Smooth muscle cell (in vitro differentiated cells): Measurements from ENCODE around the gene PPP1R14C. TPM values are rescaled to one million over a fixed set of nuclear protein-coding genes. Genes with fewer than 3 reads are reported as not detected.

ENCODE experiments used
- DNase-seq: peaks from one replicate; lab custom pipeline; 2025; ENCODE audit not compliant: unreplicated experiment; lab: John Stamatoyannopoulos, UW
- H2AFZ ChIP-seq: fragments of 200-600 bp; sonication (generic); 2 replicates; pipeline ENCODE4 v1.6.0; 2016; ENCODE audit warnings: antibody characterized with exemption, low read depth, mild to moderate bottlenecking
- H3F3A ChIP-seq: fragments of 200-600 bp; sonication (generic); 2 replicates; pipeline ENCODE4 v1.6.0; 2017; ENCODE audit warnings: antibody characterized with exemption, low read depth
- H3K27ac ChIP-seq: fragments of 200-600 bp; sonication (generic); 2 replicates; pipeline ENCODE4 v1.5.1; 2016; ENCODE audit warnings: low read depth, mild to moderate bottlenecking
- H3K27me3 ChIP-seq: fragments of 200-600 bp; sonication (generic); 2 replicates; pipeline ENCODE4 v1.6.1; 2016; ENCODE audit warnings: low read depth, mild to moderate bottlenecking
- H3K36me3 ChIP-seq: fragments of 200-600 bp; sonication (generic); 2 replicates; pipeline ENCODE4 v1.5.1; 2016; ENCODE audit warnings: low read depth
- H3K4me1 ChIP-seq: fragments of 200-600 bp; sonication (generic); 2 replicates; pipeline ENCODE4 v1.5.1; 2016; ENCODE audit warnings: low read depth
- H3K4me2 ChIP-seq: fragments of 200-600 bp; sonication (generic); 2 replicates; pipeline ENCODE4 v1.6.0; 2016; ENCODE audit warnings: mild to moderate bottlenecking
- H3K4me3 ChIP-seq: fragments of 200-600 bp; sonication (generic); 2 replicates; pipeline ENCODE4 v1.5.1; 2016; ENCODE audit warnings: mild to moderate bottlenecking
- H3K79me2 ChIP-seq: fragments of 200-600 bp; sonication (generic); 2 replicates; pipeline ENCODE4 v1.6.0; 2016; ENCODE audit warnings: low read depth, mild to moderate bottlenecking
- H3K9ac ChIP-seq: fragments of 200-600 bp; sonication (generic); 2 replicates; pipeline ENCODE4 v1.6.0; 2016; ENCODE audit warnings: low read depth
- H3K9me3 ChIP-seq: fragments of 200-600 bp; sonication (generic); replicated peaks from 2 replicates; pipeline ENCODE4 v1.5.1; 2016; ENCODE audit warnings: low read depth
- H4K20me1 ChIP-seq: fragments of 200-600 bp; sonication (generic); 2 replicates; pipeline ENCODE4 v1.6.0; 2016; ENCODE audit warnings: low read depth
- CTCF ChIP-seq: fragments of 200-600 bp; sonication (generic); IDR thresholded peaks from 2 replicates; pipeline ENCODE4 v1.5.1; 2017; ENCODE audit warnings: borderline replicate concordance, mild to moderate bottlenecking, antibody characterized with exemption; ENCODE audit not compliant: insufficient read depth, poor library complexity, severe bottlenecking
- WGBS: methylation state at CpG from one replicate; pipeline ENCODE4 v1.1.7; 2016; ENCODE audit warnings: low lambda C conversion rate; 5-methylcytosine and 5-hydroxymethylcytosine counted together
- polyA plus RNA-seq: library from polyadenylated mRNA; unstranded; fragments of >200 nt; fragmentation: Nextera tagmentation; extraction: Ambion mirVana; gene quantifications from 2 replicates; pipeline ENCODE4 v1.2.1, GENCODE V29; 2016
- total RNA-seq: library from RNA; depleted of rRNA; stranded (reverse); fragments of >200 nt; gene quantifications from 2 replicates; pipeline ENCODE4 v1.2.3, GENCODE V29; 2014

PPP1R14C gene
- total and polyA plus RNA-seq, 2 experiments from 2014 or later = 2.6 to 7.9 TPM

GRCh38 chr6:150112233-150112632, 30.6 kb upstream of the PPP1R14C start:
- no peak for TF ChIP-seq CTCF
- Histone ChIP-seq H3K27ac (no peak overlapping the region), H3K4me2 (no peak overlapping the region), H3F3A (no peaks in the 10 kb centered on the region), H3K9ac (no peak overlapping the region), H3K27me3 (peaks cover 14% of the 10 kb centered on the region), H3K36me3 (no peaks in the 10 kb centered on the region), H2AFZ (no peak overlapping the region), H3K9me3 (no peaks in the 10 kb centered on the region), H3K4me1 (no peaks in the 10 kb centered on the region), H3K4me3 (no peak overlapping the region), H4K20me1 (no peaks in the 10 kb centered on the region), H3K79me2 (no peaks in the 10 kb centered on the region)
- WGBS = 88% methylated on average over 6 of the region's 6 CpGs
- DNase-seq = no peak

DNA sequence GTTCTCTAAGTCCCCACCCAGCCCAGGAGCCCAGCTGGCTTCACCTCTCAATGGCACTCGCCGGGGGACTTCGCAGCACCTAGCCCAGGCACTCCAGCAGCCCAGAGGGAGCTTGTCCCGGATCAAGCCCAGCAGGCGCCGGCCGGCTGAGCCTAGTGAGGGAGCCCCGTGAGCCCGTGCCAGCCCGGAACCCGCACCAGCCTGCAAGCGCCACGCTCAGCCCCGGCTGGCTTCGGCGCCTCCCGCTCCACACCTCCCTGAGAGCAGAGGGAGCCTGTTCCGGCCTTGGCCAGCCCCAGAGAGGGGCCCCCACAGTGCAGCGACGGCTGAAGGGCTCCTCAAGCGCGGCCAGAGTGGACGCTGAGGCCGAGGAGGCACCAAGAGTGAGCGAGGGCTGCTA, 27.1 kb upstream of the PPP1R14C start:
- no peaks in the 10 kb centered on the region for H3K4me1 ChIP-seq
- WGBS = 97% methylated on average over 23 of the region's 25 CpGs
- no peak for DNase-seq
- no peaks in the 10 kb centered on the region for H4K20me1 ChIP-seq
- H3K27ac ChIP-seq = no peak overlapping the region
- H3K27me3 ChIP-seq = peaks cover 11% of the 10 kb centered on the region
- H2AFZ ChIP-seq = no peak overlapping the region
- H3K4me2 ChIP-seq = no peak overlapping the region
- TF ChIP-seq CTCF = no peak
- H3F3A ChIP-seq = no peaks in the 10 kb centered on the region
- H3K9ac ChIP-seq = no peak overlapping the region
- no peaks in the 10 kb centered on the region for H3K79me2 ChIP-seq
- no peaks in the 10 kb centered on the region for H3K9me3 ChIP-seq
- H3K36me3 ChIP-seq = no peaks in the 10 kb centered on the region
- no peak overlapping the region for H3K4me3 ChIP-seq

DNA sequence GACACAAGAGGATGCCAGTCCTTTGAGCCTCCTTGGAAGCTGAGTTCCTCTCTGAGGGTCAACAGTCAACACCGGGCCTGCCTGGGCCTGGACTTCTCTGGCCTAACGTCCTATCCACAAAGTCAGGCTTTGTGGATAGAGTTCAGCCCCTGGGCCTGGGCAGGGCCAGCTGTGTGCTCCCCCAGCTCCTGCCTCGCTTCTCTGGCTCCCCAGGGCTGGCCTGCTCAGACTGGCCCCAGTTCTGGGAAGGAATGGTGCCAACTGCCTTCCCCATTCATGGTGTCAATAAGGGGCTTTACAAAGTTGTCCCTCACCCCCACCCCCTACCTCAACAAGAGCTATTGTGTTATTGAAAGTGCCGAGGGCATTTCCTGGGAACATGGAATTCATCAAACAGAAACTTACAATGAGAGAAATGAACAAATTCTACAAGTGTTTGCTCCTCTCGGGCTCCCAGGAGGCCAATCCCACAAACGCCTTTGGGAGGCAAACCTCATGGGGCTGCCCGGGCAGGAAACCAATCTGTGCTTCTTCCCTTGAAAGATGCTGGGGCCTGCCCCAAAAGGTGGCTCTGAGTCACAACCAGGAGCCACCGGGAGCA, 26.5 kb upstream of the PPP1R14C start:
- Histone ChIP-seq H3K9me3 (no peaks in the 10 kb centered on the region), H3K36me3 (no peaks in the 10 kb centered on the region), H3K9ac (no peak overlapping the region), H2AFZ (no peak overlapping the region), H3K27ac (no peak overlapping the region), H3K4me3 (no peak overlapping the region), H3F3A (no peaks in the 10 kb centered on the region), H3K79me2 (no peaks in the 10 kb centered on the region), H3K27me3 (peaks cover 7% of the 10 kb centered on the region), H3K4me2 (no peak overlapping the region), H3K4me1 (no peaks in the 10 kb centered on the region), H4K20me1 (no peaks in the 10 kb centered on the region)
- DNase-seq = no peak
- 94% methylated on average over 8 of the region's 8 CpGs for WGBS
- TF ChIP-seq CTCF = no peak

GRCh38 chr6:150118203-150118602, 24.6 kb upstream of the PPP1R14C start:
- DNase-seq = no peak
- no peaks in the 10 kb centered on the region for H4K20me1 ChIP-seq
- TF ChIP-seq CTCF = no peak
- no peak overlapping the region for H3K27ac ChIP-seq
- H3K4me1 ChIP-seq = no peaks in the 10 kb centered on the region
- H2AFZ ChIP-seq = no peak overlapping the region
- no peaks in the 10 kb centered on the region for H3K9me3 ChIP-seq
- no peaks in the 10 kb centered on the region for H3K36me3 ChIP-seq
- peaks cover 7% of the 10 kb centered on the region for H3K27me3 ChIP-seq
- no peak overlapping the region for H3K4me3 ChIP-seq
- H3K79me2 ChIP-seq = no peaks in the 10 kb centered on the region
- H3F3A ChIP-seq = no peaks in the 10 kb centered on the region
- H3K4me2 ChIP-seq = no peak overlapping the region
- no peak overlapping the region for H3K9ac ChIP-seq
- WGBS = 85% methylated on average over 6 of the region's 6 CpGs
